ENCODE measurements around the gene LTB4R.

LTB4R gene

DNA sequence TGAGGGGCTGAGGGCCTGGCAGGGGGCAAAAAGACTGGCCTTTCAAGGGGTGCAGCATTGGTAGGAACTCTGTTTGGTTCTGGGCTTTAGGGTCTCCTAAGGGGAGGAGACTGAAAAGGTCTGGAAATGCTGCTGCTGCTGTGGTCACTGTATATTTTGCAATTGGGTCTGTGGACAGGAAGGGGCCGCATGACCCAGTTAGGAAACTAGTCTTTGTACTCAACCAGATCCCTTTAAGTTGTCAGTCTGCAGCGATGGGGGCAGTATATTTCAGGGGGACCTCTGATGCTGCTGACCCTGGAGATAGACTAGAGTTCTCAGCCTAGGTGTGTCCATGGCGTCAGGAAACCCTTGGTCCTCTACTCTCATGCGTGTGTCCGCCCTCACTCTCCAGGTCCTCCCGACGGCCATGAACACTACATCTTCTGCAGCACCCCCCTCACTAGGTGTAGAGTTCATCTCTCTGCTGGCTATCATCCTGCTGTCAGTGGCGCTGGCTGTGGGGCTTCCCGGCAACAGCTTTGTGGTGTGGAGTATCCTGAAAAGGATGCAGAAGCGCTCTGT lies 4.0 kb downstream of the LTB4R start:
- no peak overlapping the region for H3K4me3 ChIP-seq (ENCODE audit: low read length in 2 of 2)
- peaks cover 21% of the 10 kb centered on the region for H3K4me1 ChIP-seq (ENCODE audit: control insufficient read depth, insufficient read depth, low read length)
- no peaks in the 10 kb centered on the region for H3K9me3 ChIP-seq (ENCODE audit: control insufficient read depth in 2 of 2, low read length in 2 of 2)
- H3K27me3 ChIP-seq (ENCODE audit: control insufficient read depth in 1 of 2, insufficient read depth in 2 of 2, low read length in 2 of 2) = peaks cover 36 to 38% of the 10 kb centered on the region in 2 donors
- no peak overlapping the region for H3K9ac ChIP-seq (ENCODE audit: low read length in 2 of 2)
- H3K36me3 ChIP-seq (ENCODE audit: control insufficient read depth in 2 of 2, insufficient read depth in 2 of 2, low read length in 2 of 2) = no peaks in the 10 kb centered on the region
- H3K27ac ChIP-seq (ENCODE audit: low read length) = no peak overlapping the region

DNA sequence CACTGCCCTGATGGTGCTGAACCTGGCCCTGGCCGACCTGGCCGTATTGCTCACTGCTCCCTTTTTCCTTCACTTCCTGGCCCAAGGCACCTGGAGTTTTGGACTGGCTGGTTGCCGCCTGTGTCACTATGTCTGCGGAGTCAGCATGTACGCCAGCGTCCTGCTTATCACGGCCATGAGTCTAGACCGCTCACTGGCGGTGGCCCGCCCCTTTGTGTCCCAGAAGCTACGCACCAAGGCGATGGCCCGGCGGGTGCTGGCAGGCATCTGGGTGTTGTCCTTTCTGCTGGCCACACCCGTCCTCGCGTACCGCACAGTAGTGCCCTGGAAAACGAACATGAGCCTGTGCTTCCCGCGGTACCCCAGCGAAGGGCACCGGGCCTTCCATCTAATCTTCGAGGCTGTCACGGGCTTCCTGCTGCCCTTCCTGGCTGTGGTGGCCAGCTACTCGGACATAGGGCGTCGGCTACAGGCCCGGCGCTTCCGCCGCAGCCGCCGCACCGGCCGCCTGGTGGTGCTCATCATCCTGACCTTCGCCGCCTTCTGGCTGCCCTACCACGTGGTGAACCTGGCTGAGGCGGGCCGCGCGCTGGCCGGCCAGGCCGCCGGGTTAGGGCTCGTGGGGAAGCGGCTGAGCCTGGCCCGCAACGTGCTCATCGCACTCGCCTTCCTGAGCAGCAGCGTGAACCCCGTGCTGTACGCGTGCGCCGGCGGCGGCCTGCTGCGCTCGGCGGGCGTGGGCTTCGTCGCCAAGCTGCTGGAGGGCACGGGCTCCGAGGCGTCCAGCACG lies 4.7 kb downstream of the LTB4R start:
- H3K4me3 ChIP-seq (ENCODE audit: low read length in 2 of 2) = no peak overlapping the region
- no peaks in the 10 kb centered on the region for H3K36me3 ChIP-seq (ENCODE audit: control insufficient read depth in 2 of 2, insufficient read depth in 2 of 2, low read length in 2 of 2)
- peaks cover 38% of the 10 kb centered on the region in 2 donors for H3K27me3 ChIP-seq (ENCODE audit: control insufficient read depth in 1 of 2, insufficient read depth in 2 of 2, low read length in 2 of 2)
- H3K4me1 ChIP-seq (ENCODE audit: control insufficient read depth, insufficient read depth, low read length) = peaks cover 16% of the 10 kb centered on the region
- no peak overlapping the region for H3K9ac ChIP-seq (ENCODE audit: low read length in 2 of 2)
- no peak overlapping the region for H3K27ac ChIP-seq (ENCODE audit: low read length)
- H3K9me3 ChIP-seq (ENCODE audit: control insufficient read depth in 2 of 2, low read length in 2 of 2) = no peaks in the 10 kb centered on the region

DNA sequence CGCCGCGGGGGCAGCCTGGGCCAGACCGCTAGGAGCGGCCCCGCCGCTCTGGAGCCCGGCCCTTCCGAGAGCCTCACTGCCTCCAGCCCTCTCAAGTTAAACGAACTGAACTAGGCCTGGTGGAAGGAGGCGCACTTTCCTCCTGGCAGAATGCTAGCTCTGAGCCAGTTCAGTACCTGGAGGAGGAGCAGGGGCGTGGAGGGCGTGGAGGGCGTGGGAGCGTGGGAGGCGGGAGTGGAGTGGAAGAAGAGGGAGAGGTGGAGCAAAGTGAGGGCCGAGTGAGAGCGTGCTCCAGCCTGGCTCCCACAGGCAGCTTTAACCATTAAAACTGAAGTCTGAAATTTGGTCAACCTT lies 5.3 kb downstream of the LTB4R start:
- H3K36me3 ChIP-seq (ENCODE audit: control insufficient read depth in 2 of 2, insufficient read depth in 2 of 2, low read length in 2 of 2) = no peaks in the 10 kb centered on the region
- H3K9ac ChIP-seq (ENCODE audit: low read length in 2 of 2) = no peak overlapping the region
- peaks cover 38% of the 10 kb centered on the region in 2 donors for H3K27me3 ChIP-seq (ENCODE audit: control insufficient read depth in 1 of 2, insufficient read depth in 2 of 2, low read length in 2 of 2)
- no peaks in the 10 kb centered on the region for H3K9me3 ChIP-seq (ENCODE audit: control insufficient read depth in 2 of 2, low read length in 2 of 2)
- H3K4me3 ChIP-seq (ENCODE audit: low read length in 2 of 2) = no peak overlapping the region
- peaks cover 11% of the 10 kb centered on the region for H3K4me1 ChIP-seq (ENCODE audit: control insufficient read depth, insufficient read depth, low read length)
- no peak overlapping the region for H3K27ac ChIP-seq (ENCODE audit: low read length)

DNA sequence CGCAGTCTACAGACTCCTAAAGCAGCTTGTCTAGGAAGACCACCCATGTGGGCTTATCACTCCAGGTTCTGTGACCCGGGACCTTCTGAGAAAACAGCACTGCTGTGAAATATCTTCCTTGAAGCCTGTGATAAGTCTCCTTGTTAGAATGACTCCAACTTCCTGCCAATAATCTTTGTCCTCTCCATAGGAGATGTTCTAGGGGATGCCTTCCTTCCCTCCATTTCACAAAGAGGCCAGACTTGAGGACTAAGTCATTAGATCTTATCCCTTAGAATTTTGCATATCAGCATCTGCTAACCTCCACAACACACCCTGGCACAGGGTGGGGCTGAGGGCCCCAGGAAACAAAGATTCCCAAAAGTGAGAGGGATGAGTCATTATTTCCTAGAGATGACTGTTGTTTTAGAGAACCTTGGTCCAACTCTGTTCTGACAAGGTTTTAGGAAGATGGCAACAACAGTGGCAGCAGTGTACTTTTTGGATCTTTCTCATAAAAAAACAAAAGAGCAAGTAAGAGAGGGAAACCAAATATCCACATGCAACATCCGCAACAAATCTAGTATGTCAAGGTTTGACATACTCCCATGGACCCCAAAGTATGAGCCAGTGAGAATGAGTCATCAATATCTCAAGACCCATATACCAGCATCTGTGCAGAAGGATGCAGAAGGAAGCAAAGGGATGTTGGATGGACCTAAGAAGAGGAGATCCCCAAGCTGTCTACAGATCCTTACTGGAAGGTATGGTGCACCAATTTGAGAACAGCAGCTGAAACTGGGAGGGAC lies 6.0 kb downstream of the LTB4R start:
- H3K27ac ChIP-seq (ENCODE audit: low read length) = no peak overlapping the region
- peaks cover 11% of the 10 kb centered on the region for H3K4me1 ChIP-seq (ENCODE audit: control insufficient read depth, insufficient read depth, low read length)
- H3K4me3 ChIP-seq (ENCODE audit: low read length in 2 of 2) = no peak overlapping the region
- H3K36me3 ChIP-seq (ENCODE audit: control insufficient read depth in 2 of 2, insufficient read depth in 2 of 2, low read length in 2 of 2) = no peaks in the 10 kb centered on the region
- no peaks in the 10 kb centered on the region for H3K9me3 ChIP-seq (ENCODE audit: control insufficient read depth in 2 of 2, low read length in 2 of 2)
- no peak overlapping the region for H3K9ac ChIP-seq (ENCODE audit: low read length in 2 of 2)
- peaks cover 38 to 40% of the 10 kb centered on the region in 2 donors for H3K27me3 ChIP-seq (ENCODE audit: control insufficient read depth in 1 of 2, insufficient read depth in 2 of 2, low read length in 2 of 2)

DNA sequence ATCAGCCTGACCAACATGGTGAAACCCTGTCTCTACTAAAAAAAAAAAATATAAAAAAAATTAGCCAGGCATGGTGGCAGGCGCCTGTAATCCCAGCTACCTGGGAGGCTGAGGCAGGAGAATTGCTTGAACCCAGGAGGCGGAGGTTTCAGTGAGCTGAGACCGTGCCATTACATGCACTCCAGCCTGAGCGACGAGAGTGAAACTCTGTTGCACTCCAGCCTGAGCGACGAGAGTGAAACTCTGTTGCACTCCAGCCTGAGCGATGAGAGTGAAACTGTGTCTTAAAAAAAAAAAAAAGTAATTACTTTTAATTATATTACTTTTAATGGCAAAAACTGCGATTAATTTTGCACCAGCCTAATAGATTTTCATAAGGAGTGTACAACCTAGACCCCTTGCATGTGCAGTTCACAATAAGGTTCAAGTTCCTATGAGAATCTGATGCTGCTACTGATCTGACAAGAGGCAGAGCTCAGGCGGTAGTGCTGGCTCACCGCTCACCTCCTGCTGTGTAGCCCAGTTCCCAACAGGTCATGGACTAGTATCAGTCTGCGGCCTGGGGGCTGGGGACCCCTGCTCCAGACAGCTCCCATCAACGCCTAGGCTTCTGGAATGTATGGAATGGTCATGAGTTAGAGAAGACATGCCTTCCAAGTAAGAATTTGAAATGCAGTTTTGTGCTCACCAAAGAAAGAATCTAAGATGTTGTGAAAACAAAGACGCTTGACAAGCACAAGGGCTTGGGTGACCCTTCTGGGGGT lies 10.1 kb downstream of the LTB4R start:
- Histone ChIP-seq H3K36me3 (ENCODE audit: control insufficient read depth in 2 of 2, insufficient read depth in 2 of 2, low read length in 2 of 2) (no peaks in the 10 kb centered on the region), H3K9me3 (ENCODE audit: control insufficient read depth in 2 of 2, low read length in 2 of 2) (no peaks in the 10 kb centered on the region), H3K4me3 (ENCODE audit: low read length in 2 of 2) (no peak overlapping the region), H3K9ac (ENCODE audit: low read length in 2 of 2) (no peak overlapping the region), H3K27ac (ENCODE audit: low read length) (no peak overlapping the region), H3K27me3 (ENCODE audit: control insufficient read depth in 1 of 2, insufficient read depth in 2 of 2, low read length in 2 of 2) (peaks cover 26 to 38% of the 10 kb centered on the region in 2 donors), H3K4me1 (ENCODE audit: control insufficient read depth, insufficient read depth, low read length) (peaks cover 4% of the 10 kb centered on the region)

DNA sequence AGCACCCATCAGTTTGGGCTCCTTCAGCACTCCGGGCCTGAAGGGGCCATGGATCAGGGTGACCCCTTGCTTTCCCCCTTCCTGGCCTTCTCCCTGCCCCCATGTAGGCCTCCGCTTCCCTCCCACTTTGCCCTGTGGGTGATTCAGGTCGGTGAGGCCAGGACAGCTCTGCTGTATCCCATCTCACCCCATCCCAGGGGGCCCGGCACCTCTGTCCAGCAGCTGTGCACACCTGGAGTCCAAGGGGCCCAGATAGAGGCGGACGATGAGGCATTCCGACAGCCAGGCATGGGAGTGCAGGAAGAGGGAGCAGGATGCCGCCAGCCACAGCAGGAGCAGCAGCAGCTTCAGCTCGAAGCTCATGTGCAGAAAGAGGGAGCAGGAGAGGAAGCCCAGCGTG lies 11.4 kb downstream of the LTB4R start:
- Histone ChIP-seq H3K4me3 (ENCODE audit: low read length in 2 of 2) (no peak overlapping the region), H3K9me3 (ENCODE audit: control insufficient read depth in 2 of 2, low read length in 2 of 2) (no peaks in the 10 kb centered on the region), H3K9ac (ENCODE audit: low read length in 2 of 2) (no peak overlapping the region), H3K4me1 (ENCODE audit: control insufficient read depth, insufficient read depth, low read length) (no peaks in the 10 kb centered on the region), H3K36me3 (ENCODE audit: control insufficient read depth in 2 of 2, insufficient read depth in 2 of 2, low read length in 2 of 2) (no peaks in the 10 kb centered on the region), H3K27me3 (ENCODE audit: control insufficient read depth in 1 of 2, insufficient read depth in 2 of 2, low read length in 2 of 2) (peaks cover 16 to 27% of the 10 kb centered on the region in 2 donors), H3K27ac (ENCODE audit: low read length) (no peak overlapping the region)

DNA sequence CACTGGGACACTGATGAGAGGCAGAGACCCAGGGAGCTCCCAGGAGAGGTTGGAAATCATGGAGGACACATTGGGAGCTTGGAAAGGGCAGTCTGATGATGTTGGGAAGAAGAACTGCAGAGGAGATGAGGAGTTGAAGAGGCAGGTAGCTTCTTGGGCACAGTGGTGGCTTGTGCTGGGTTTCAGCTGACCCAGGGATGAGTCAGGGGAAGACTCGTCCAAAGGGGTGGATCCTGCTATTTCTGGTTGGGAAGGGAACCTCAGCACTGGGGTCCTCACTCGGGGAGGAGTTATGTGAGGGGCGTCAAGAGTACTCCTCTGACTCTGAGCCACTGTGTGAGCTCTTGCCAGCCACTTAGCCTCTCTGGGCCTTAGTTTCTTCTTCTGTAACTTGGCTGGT lies 12.0 kb downstream of the LTB4R start:
- Histone ChIP-seq H3K27ac (ENCODE audit: low read length) (no peak overlapping the region), H3K4me3 (ENCODE audit: low read length in 2 of 2) (no peak overlapping the region), H3K27me3 (ENCODE audit: control insufficient read depth in 1 of 2, insufficient read depth in 2 of 2, low read length in 2 of 2) (peaks cover 12 to 22% of the 10 kb centered on the region in 2 donors), H3K4me1 (ENCODE audit: control insufficient read depth, insufficient read depth, low read length) (no peaks in the 10 kb centered on the region), H3K9ac (ENCODE audit: low read length in 2 of 2) (no peak overlapping the region), H3K36me3 (ENCODE audit: control insufficient read depth in 2 of 2, insufficient read depth in 2 of 2, low read length in 2 of 2) (no peaks in the 10 kb centered on the region), H3K9me3 (ENCODE audit: control insufficient read depth in 2 of 2, low read length in 2 of 2) (no peaks in the 10 kb centered on the region)

DNA sequence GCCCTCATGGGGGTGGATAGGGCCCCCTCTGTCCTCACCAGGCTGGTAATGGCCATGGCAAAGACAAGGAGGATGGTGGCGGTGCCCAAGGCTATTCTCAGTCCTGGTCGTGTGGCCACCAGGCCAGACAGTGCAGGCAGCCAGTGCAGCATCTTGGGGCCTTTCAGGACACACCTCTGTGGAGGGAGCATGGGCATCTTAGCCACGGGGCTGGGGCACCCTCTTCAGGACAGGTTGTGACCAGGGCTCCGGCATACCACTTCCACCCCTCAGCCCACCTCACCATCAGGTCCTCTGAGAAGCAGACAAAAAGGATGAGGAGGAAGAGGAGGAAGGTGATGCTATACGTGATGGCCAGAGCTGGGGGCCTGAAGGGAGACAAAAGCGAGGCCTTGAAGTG lies 12.7 kb downstream of the LTB4R start:
- Histone ChIP-seq H3K27ac (ENCODE audit: low read length) (no peak overlapping the region), H3K27me3 (ENCODE audit: control insufficient read depth in 1 of 2, insufficient read depth in 2 of 2, low read length in 2 of 2) (peaks cover 6 to 17% of the 10 kb centered on the region in 2 donors), H3K36me3 (ENCODE audit: control insufficient read depth in 2 of 2, insufficient read depth in 2 of 2, low read length in 2 of 2) (no peaks in the 10 kb centered on the region)

DNA sequence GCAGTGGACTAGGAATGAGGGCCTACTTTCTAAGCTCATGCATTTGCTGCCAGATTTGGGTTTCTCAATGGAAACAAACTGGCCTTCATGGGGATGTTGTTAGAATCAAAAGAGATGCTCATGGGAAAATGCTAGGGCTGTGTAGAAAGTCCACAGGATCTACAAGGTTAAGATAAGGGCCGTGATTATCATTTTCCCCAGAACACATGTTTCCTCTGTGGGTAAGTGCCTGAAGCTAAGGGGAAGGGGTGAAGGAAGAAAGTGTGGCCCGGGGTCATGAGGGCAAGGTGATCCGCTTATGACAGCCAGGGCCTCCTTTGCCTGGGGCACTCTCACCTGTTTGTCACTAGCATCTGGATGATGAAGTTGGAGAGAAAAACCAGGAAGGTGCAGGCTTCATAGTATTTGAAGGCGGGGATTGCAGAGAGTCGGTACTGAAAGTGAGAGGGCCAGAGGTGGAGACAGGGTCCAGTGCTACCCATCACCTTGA lies 13.8 kb downstream of the LTB4R start:
- Histone ChIP-seq H3K9ac (ENCODE audit: low read length in 2 of 2) (no peak overlapping the region), H3K4me3 (ENCODE audit: low read length in 2 of 2) (no peak overlapping the region), H3K36me3 (ENCODE audit: control insufficient read depth in 2 of 2, insufficient read depth in 2 of 2, low read length in 2 of 2) (no peaks in the 10 kb centered on the region), H3K9me3 (ENCODE audit: control insufficient read depth in 2 of 2, low read length in 2 of 2) (no peaks in the 10 kb centered on the region), H3K4me1 (ENCODE audit: control insufficient read depth, insufficient read depth, low read length) (peaks cover 4% of the 10 kb centered on the region), H3K27me3 (ENCODE audit: control insufficient read depth in 1 of 2, insufficient read depth in 2 of 2, low read length in 2 of 2) (peaks cover 0 to 12% of the 10 kb centered on the region in 2 donors), H3K27ac (ENCODE audit: low read length) (no peak overlapping the region)

More for the DNA sequence above, 12.7 kb downstream of the LTB4R start:
- H3K9ac ChIP-seq (ENCODE audit: low read length in 2 of 2) = no peak overlapping the region
- H3K9me3 ChIP-seq (ENCODE audit: control insufficient read depth in 2 of 2, low read length in 2 of 2) = no peaks in the 10 kb centered on the region
- H3K4me3 ChIP-seq (ENCODE audit: low read length in 2 of 2) = no peak overlapping the region
- no peaks in the 10 kb centered on the region for H3K4me1 ChIP-seq (ENCODE audit: control insufficient read depth, insufficient read depth, low read length)

DNA sequence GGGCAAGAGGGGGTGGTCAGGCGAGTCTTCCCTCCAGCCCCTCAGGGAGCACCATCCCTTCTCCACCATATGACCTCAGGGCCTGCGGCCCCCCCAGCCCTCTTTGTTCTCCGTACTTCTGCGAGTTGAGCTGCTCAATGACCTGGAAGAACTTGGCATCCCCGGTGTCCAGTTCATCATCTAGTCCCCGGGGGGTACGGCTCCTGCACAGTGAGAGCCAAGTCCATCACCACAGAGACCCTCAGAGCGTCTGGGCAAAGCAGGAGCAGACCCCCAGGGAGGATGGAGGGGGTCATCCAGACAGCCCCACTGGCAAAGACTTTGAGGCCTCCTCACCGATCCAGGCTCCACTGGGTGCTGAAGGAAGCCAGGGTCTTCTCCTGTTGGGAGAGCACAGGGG lies 14.7 kb downstream of the LTB4R start:
- H3K4me3 ChIP-seq (ENCODE audit: low read length in 2 of 2) = no peak overlapping the region

More for the DNA sequence above, 14.7 kb downstream of the LTB4R start:
- Histone ChIP-seq H3K9me3 (ENCODE audit: control insufficient read depth in 2 of 2, low read length in 2 of 2) (no peaks in the 10 kb centered on the region), H3K4me1 (ENCODE audit: control insufficient read depth, insufficient read depth, low read length) (peaks cover 5% of the 10 kb centered on the region), H3K27ac (ENCODE audit: low read length) (no peak overlapping the region), H3K27me3 (ENCODE audit: control insufficient read depth in 1 of 2, insufficient read depth in 2 of 2, low read length in 2 of 2) (peaks cover 5 to 9% of the 10 kb centered on the region in 2 donors), H3K9ac (ENCODE audit: low read length in 2 of 2) (no peak overlapping the region), H3K36me3 (ENCODE audit: control insufficient read depth in 2 of 2, insufficient read depth in 2 of 2, low read length in 2 of 2) (no peaks in the 10 kb centered on the region)

Measured in stomach smooth muscle (tissue), 2 donors.